Uterus (tissue), 4 donors: ENCODE results near the gene TMEM178B. TPM values are rescaled to one million over a fixed set of nuclear protein-coding genes. Genes with fewer than 3 reads are reported as not detected.

ENCODE experiments used
- DNase-seq, 2 donors: peaks; one replicate each; pipeline ENCODE4 v3.0.0-alpha.2; 2019 to 2020
- H3K27ac ChIP-seq, 2 donors: fragments of 200-600 bp; sonication (generic); 1 replicate in 1 of 2; 2 replicates in 1 of 2; pipeline ENCODE4 v1.5.1; 2016 to 2018
- H3K27me3 ChIP-seq, 2 donors: fragments of 200-600 bp; sonication (generic); one replicate each; pipeline ENCODE4 v1.5.1; 2018 to 2019; ENCODE audit warnings: control low read depth in 1 of 2
- H3K36me3 ChIP-seq, 2 donors: fragments of 200-600 bp; sonication (generic); one replicate each; pipeline ENCODE4 v1.5.1; 2019; ENCODE audit warnings: control low read depth in 1 of 2
- H3K4me1 ChIP-seq, 2 donors: fragments of 200-600 bp; sonication (generic); one replicate each; pipeline ENCODE4 v1.5.1; 2018 to 2019; ENCODE audit warnings: control low read depth in 1 of 2
- H3K4me3 ChIP-seq, 2 donors: fragments of 200-600 bp; sonication (generic); 1 replicate in 1 of 2; 2 replicates in 1 of 2; pipeline ENCODE4 v1.5.1; 2018 to 2019; ENCODE audit warnings: mild to moderate bottlenecking in 1 of 2
- H3K9me3 ChIP-seq, 2 donors: fragments of 200-600 bp; sonication (generic); one replicate each; pipeline ENCODE4 v1.5.1; 2019; ENCODE audit warnings: control low read depth in 1 of 2
- CTCF ChIP-seq, 4 experiments: fragments of 200-600 bp in 2 of 4; fragments of 450-650 bp in 2 of 4; sonication (generic) in 2 of 4; IDR thresholded peaks; one replicate each; pipeline ENCODE4 v1.5.1; 2016 to 2019; ENCODE audit warnings: antibody characterized with exemption in 4 of 4, mild to moderate bottlenecking in 2 of 4, moderate library complexity in 1 of 4
- POLR2A ChIP-seq, 2 donors: fragments of 450-650 bp; IDR thresholded peaks; one replicate each; pipeline ENCODE4 v1.6.1; 2016; ENCODE audit warnings: antibody characterized with exemption in 2 of 2, mild to moderate bottlenecking in 1 of 2, moderate library complexity in 1 of 2
- intact Hi-C: fragments of 100-400 bp; cut with DNase I; formaldehyde crosslinking; loops from one replicate; pipeline ENCODE4 v1.15.1; 2023; ENCODE audit warnings: low total_unique reads
- total RNA-seq, 4 donors: library from RNA; depleted of rRNA in 3 of 4; stranded (reverse); fragments of >200 nt in 3 of 4; gene quantifications; one replicate each; pipeline versions ENCODE4 v1.1.0 to v1.2.4, GENCODE V29; 2014 to 2023
- donor health status: DM: yes; HTN: yes; CAD: no.

The TMEM178B gene
- total RNA-seq, 4 donors from 2014 or later = 0.76 to 3.0 TPM; not detected in 2

- Histone ChIP-seq H3K27me3 (no peaks in the 10 kb centered on the region), H3K4me3 (no peak overlapping the region), H3K27ac (no peak overlapping the region), H3K36me3 (no peaks in the 10 kb centered on the region), H3K4me1 (no peaks in the 10 kb centered on the region), H3K9me3 (no peaks in the 10 kb centered on the region)
- no peak for DNase-seq
- intact Hi-C loops = no loop called here
- no peak for TF ChIP-seq CTCF (IDR thresholded peaks at IDR 0.05)
- no peak for TF ChIP-seq POLR2A (IDR thresholded peaks at IDR 0.05)
Observed at GRCh38 chr7:141209454-141209853, 135.6 kb downstream of the TMEM178B start.

- TF ChIP-seq POLR2A (IDR thresholded peaks at IDR 0.05) (no peak), CTCF (IDR thresholded peaks at IDR 0.05) (no peak)
- no peak overlapping the region for H3K27ac ChIP-seq
- intact Hi-C loops = no loop called here
- H3K4me3 ChIP-seq = no peak overlapping the region
- no peaks in the 10 kb centered on the region for H3K36me3 ChIP-seq
- DNase-seq = no peak
- H3K27me3 ChIP-seq = no peaks in the 10 kb centered on the region
- no peaks in the 10 kb centered on the region for H3K9me3 ChIP-seq
- H3K4me1 ChIP-seq = no peaks in the 10 kb centered on the region
Observed at GRCh38 chr7:141210862-141211261, 137.0 kb downstream of the TMEM178B start.

- DNase-seq = no peak
- H3K27me3 ChIP-seq = no peaks in the 10 kb centered on the region
- TF ChIP-seq POLR2A (IDR thresholded peaks at IDR 0.05) = no peak
- no peak for TF ChIP-seq CTCF (IDR thresholded peaks at IDR 0.05)
- no peaks in the 10 kb centered on the region for H3K9me3 ChIP-seq
- H3K36me3 ChIP-seq = no peaks in the 10 kb centered on the region
- intact Hi-C loops = no loop called here
- H3K4me1 ChIP-seq = no peaks in the 10 kb centered on the region
- H3K4me3 ChIP-seq = no peak overlapping the region
- H3K27ac ChIP-seq = no peak overlapping the region
Observed at GRCh38 chr7:141213226-141213625, 139.4 kb downstream of the TMEM178B start.

GRCh38 chr7:141217938-141218337 is 144.1 kb downstream of the TMEM178B start:
- intact Hi-C loops = no loop called here
- H3K4me1 ChIP-seq = no peaks in the 10 kb centered on the region
- H3K27me3 ChIP-seq = no peaks in the 10 kb centered on the region
- no peak for DNase-seq
- H3K27ac ChIP-seq = no peak overlapping the region
- H3K9me3 ChIP-seq = no peaks in the 10 kb centered on the region
- TF ChIP-seq CTCF (IDR thresholded peaks at IDR 0.05) (no peak), POLR2A (IDR thresholded peaks at IDR 0.05) (no peak)
- H3K36me3 ChIP-seq = no peaks in the 10 kb centered on the region
- H3K4me3 ChIP-seq = no peak overlapping the region

- DNase-seq = no peak
- Histone ChIP-seq H3K27ac (no peak overlapping the region), H3K4me3 (no peak overlapping the region), H3K36me3 (no peaks in the 10 kb centered on the region), H3K9me3 (no peaks in the 10 kb centered on the region), H3K4me1 (no peaks in the 10 kb centered on the region), H3K27me3 (no peaks in the 10 kb centered on the region)
- intact Hi-C loops = no loop called here
- no peak for TF ChIP-seq CTCF (IDR thresholded peaks at IDR 0.05)
- no peak for TF ChIP-seq POLR2A (IDR thresholded peaks at IDR 0.05)
Observed at GRCh38 chr7:141218941-141219340, 145.1 kb downstream of the TMEM178B start.
